ENCODE results near the gene C9orf50.
"Not testable (repeated sequence)": the region's sequence is repeated elsewhere in the genome, so short reads cannot be mapped to it uniquely, and the experiment has no call there.

Gene C9orf50

DNA sequence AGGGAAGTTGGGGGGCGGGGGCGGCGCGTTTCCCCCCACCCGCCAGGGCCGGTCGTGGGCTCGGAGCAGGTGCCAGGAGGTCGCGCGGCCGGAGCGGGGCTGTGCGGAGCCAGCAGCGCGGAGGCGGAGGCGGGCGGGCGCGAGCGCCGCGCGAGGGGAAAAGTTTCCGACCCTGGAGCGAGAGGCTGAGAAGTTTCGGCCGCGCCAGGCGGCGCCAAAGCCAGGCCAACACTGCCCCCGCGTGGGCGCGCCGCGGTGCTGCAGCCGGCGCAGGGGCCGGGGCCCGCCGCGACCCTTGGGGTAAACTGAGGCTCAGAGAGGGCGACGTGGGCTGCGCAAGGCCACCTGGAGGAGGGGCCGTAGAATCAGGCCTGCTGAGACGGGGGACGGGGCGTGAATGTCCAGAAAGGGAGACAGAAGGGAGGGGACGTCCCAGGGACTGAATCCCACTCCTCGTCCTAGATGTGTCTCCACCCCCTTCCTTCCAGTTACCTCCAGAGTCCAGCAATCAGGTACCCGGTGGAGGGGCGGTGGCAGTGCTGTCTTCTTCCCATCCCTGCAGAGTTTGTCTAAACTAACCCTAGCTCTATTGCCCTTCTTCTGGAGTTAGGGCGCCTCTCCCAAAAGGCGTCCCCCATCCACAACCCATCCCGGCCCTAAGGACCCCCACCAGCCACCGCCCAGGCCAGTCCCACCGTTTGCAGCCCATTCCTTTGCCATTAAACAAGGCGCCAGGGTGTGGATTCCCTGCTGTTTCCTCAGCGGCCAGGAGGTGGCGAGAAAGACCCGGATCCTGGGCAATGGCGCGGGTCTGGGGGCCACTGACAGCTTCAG lies 10.2 kb downstream of the C9orf50 start:
- DNase-seq (ENCODE audit: low spot score) = peak; percentile 30

GRCh38 chr9:129610213-129610472 lies 10.8 kb downstream of the C9orf50 start:
- no peak for DNase-seq (ENCODE audit: low spot score)

DNA sequence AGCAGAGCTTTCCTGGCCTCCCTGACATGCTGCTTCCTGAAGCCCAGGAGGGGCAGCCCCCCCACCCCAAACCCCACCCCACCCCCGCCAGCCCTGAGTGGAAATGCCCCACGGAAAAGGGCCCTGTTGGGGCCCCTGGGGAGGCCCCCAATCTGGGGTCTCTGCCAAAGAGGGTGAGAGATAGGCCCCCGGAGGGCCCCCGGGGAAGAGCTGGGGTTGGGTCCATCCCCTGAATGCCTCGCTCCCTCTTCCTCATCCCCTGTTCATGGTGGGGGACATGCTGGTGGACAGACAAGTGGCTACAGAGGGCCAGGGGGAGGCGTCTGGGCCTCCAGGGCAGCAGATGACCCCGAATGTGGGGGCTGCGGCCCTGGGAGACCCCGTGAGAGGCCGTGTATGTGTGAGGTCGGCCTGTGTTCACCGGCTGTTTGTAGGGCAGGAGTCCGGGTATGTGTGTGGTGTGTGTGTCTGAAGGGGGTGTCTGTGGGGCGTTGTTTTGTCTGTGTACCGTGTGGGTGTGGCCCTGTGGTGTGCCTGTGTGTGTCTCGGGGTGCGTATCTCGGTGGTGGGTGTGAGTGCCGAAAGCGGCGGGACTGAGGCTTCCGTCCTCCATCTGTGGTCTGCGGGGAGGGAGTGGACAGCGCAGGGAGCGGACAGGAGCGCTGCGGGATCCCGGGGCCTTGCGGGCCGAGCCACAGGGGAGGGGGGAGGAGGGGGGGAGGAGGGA lies 11.3 kb downstream of the C9orf50 start:
- no peak for DNase-seq (ENCODE audit: low spot score)

GRCh38 chr9:129608561-129609481 lies 12.1 kb downstream of the C9orf50 start:
- DNase-seq (ENCODE audit: low spot score) = no peak

DNA sequence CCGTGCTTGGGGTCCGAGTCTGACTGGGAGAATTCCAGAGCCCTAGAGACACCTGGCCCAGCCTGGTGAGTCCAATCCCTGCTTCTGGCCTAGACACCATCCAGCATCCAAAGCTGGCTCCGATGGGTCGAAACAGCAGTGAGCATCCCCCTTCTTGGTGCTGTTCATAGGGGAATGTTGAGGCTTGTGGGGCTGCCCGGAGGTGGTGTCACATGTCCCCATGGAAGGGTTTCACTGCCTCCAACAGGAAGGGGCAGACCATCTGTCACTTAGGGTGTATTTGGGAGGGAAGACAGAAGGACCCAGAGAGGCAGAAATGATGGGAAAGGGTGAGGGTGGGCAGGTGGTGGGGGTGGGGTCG lies 13.9 kb downstream of the C9orf50 start:
- DNase-seq (ENCODE audit: low spot score) = no peak

GRCh38 chr9:129606161-129607026 lies 14.5 kb downstream of the C9orf50 start:
- no peak for DNase-seq (ENCODE audit: low spot score)

- no peak for DNase-seq (ENCODE audit: low spot score)
Measured at GRCh38 chr9:129604766-129605163, 16.1 kb downstream of the C9orf50 start.

DNA sequence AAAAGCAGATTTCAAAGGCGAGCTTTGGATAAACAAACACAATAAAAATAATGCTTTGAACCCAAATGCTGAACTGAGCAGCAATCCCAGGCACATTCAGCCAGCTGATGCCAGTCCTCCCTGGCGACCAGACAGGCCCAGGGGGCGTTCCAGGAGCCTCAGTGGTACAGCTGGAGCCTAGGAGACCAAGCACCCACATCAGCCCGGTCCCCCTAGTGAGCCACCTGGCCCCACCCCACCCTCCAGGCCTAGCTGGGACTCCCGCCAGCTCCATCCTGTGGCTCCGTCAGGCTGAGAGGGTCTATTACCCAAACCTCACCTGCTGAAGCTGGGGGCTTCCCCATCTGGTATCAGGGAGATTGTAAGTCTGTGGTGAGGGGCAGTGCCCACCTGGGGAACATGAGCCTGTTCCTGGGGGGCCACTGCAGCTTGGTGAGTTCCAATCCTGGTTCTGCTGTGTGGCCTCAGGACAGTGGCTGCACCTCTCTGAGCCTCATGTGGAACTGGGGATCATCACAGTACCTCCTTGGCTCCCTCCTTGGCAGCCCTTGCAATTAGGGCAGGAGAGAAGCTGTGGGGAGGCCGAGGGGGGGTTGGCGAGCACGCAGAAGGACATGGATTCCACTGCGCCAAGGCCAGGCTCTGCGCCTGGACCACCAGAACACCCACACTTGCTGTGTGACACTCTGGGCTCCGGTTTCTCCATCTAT lies 16.7 kb downstream of the C9orf50 start:
- no peak for DNase-seq (ENCODE audit: low spot score)

GRCh38 chr9:129602598-129603415 lies 18.1 kb downstream of the C9orf50 start:
- DNase-seq (ENCODE audit: low spot score) = no peak

DNA sequence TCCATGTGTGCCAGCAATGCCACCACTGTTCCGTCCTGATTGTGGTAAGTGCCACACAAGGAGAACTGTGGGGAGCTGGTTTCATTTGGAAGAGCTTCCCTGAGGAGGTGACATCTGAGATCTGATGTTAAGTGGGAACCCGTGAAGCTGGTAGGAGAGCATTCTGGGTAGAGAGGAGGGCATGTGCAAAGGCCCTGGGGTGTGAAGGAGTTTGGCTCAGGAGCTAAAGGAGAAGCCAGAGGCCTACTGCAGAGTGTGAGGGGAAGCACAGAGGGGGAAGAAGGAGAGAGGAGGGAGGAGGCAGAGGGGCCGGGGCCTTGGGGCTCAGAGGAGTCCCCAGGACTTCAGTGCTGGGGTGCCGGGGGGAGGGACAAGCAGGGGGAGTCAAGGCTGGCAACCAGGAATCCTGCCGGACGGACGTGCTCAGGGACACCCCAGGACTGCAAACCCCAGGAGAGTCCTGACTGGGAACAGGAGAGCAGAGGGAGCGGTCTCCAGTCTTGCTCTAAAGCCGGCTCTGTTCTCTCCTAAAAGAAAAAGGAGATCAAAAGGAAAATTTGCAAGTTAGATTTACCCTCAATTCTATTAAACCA lies 19.7 kb downstream of the C9orf50 start:
- DNase-seq (ENCODE audit: low spot score) = no peak

- no peak for DNase-seq (ENCODE audit: low spot score)
Measured at GRCh38 chr9:129598089-129598596, 22.8 kb downstream of the C9orf50 start.

GRCh38 chr9:129597355-129598088 lies 23.4 kb downstream of the C9orf50 start:
- no peak for DNase-seq (ENCODE audit: low spot score)

DNA sequence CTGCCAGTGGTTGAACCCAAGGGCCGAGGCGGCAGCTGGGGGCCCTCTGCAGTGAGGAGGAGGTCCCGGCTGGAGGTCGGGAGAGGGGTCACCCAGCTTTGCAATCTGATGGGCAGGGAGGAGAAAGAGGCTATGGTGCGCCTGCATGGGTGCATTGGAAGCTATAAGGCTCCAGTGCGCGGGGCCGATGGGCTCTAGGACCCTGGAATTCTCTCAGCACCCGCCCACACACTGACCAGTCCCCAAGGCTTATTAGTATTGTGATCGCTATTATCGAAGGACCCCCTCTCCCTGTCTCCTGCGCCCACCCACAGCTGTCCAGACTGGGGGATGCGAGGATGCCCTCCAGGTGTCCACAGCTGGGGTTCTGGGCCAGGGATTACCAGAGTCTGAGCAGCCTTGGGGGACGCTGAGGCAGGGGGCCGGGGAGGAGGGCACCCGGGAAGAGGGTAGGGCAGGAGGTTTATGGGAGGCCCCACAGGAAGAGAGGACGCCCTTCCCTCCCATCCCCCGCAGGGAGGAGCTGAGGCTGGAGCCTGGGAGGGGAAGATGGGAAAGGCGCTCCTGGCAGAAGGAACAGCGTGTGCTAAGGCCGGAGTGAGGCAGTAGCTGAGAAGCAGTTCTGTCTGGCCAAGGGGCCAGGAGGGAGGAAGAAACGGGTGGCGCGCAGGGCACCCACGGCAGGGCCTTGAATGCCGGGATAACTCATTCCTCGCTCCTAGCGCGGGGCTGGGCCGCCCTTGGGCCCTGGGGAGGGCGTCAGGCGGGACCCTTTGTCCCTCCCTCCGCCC lies 24.2 kb downstream of the C9orf50 start:
- no peak for DNase-seq (ENCODE audit: low spot score)

GRCh38 chr9:129595903-129596540 lies 24.9 kb downstream of the C9orf50 start:
- DNase-seq (ENCODE audit: low spot score) = no peak

- DNase-seq (ENCODE audit: low spot score) = no peak
Measured at GRCh38 chr9:129595311-129595741, 25.6 kb downstream of the C9orf50 start.

GRCh38 chr9:129594632-129595031 lies 26.3 kb downstream of the C9orf50 start:
- DNase-seq (ENCODE audit: low spot score) = no peak

- not testable (repeated sequence) for DNase-seq (ENCODE audit: low spot score)
Measured at GRCh38 chr9:129592790-129593189, 28.1 kb downstream of the C9orf50 start.
